PC-9 (cell line): Measurements from ENCODE around the gene BCL11B.

Experiments used
- EZH2 ChIP-seq: fragments of 200-600 bp; sonication (generic); IDR thresholded peaks from 2 replicates; pipeline ENCODE4 v1.8.0; 2017; ENCODE audit warnings: antibody characterized with exemption, low read depth
- TF ChIP-seq, protein P1 (sequence below): fragments of 200-600 bp; sonication (generic); conservative IDR thresholded peaks from 2 replicates; pipeline ENCODE4 v1.6.1; 2017; ENCODE audit warnings: mixed run types, antibody characterized with exemption, mild to moderate bottlenecking, moderate library complexity

DNA sequence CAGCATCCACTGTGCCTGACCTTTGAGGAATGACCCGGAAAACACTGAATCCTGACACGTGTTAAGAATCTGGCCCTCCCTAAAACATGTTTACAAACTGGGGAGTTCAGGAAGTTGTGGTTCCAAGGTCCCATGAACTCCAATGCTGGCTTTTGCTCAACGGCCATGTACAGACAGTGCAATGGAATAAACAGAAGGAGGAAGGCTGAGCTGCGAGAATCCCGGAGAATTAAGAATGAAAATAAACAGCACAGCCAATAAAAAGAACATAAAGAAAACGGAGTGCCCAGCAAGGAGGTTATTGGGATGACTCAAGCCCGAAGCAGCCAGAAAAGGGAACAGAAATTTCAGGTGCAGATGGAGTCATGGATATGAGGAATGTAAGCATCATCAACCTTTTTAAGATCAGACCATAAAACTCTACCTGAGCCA lies 32.3 kb downstream of the BCL11B start:
- TF ChIP-seq, protein P1, sequence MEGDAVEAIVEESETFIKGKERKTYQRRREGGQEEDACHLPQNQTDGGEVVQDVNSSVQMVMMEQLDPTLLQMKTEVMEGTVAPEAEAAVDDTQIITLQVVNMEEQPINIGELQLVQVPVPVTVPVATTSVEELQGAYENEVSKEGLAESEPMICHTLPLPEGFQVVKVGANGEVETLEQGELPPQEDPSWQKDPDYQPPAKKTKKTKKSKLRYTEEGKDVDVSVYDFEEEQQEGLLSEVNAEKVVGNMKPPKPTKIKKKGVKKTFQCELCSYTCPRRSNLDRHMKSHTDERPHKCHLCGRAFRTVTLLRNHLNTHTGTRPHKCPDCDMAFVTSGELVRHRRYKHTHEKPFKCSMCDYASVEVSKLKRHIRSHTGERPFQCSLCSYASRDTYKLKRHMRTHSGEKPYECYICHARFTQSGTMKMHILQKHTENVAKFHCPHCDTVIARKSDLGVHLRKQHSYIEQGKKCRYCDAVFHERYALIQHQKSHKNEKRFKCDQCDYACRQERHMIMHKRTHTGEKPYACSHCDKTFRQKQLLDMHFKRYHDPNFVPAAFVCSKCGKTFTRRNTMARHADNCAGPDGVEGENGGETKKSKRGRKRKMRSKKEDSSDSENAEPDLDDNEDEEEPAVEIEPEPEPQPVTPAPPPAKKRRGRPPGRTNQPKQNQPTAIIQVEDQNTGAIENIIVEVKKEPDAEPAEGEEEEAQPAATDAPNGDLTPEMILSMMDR: no peak
- TF ChIP-seq EZH2: no peak
